Activated CD8-positive, alpha-beta memory T cell treated with anti-CD3 and anti-CD28 coated beads, Interleukin-2, amount 50 U/mL, for 48 hours (primary cell): ENCODE results near the gene CHPT1.
"Not testable (repeated sequence)": the region's sequence is repeated elsewhere in the genome, so short reads cannot be mapped to it uniquely, and the experiment has no call there.

Source experiments
- DNase-seq: peaks from one replicate; pipeline ENCODE4 v3.0.0-alpha.2; 2020

CHPT1 gene

GRCh38 chr12:101697197-101697929 lies at the start of gene CHPT1:
CHPT1 (plus strand) TSS chr12:101697640; CDS start chr12:101697862, 222 bp downstream.
- DNase-seq, result peak; percentile 82

GRCh38 chr12:101647711-101648110 lies 49.7 kb upstream of the CHPT1 start:
- no peak for DNase-seq

GRCh38 chr12:101648195-101648594 lies 49.2 kb upstream of the CHPT1 start:
- no peak for DNase-seq

- no peak for DNase-seq
Observed at GRCh38 chr12:101650346-101651117, 46.9 kb upstream of the CHPT1 start.

GRCh38 chr12:101653030-101653429 lies 44.4 kb upstream of the CHPT1 start:
- DNase-seq, result no peak

- DNase-seq, result no peak
Observed at GRCh38 chr12:101653503-101653902, 43.9 kb upstream of the CHPT1 start.

- DNase-seq, result no peak
Observed at GRCh38 chr12:101654442-101654841, 43.0 kb upstream of the CHPT1 start.

- DNase-seq, result no peak
Observed at GRCh38 chr12:101655393-101655792, 42.0 kb upstream of the CHPT1 start.

- not testable (repeated sequence) for DNase-seq
Observed at GRCh38 chr12:101660662-101661061, 36.8 kb upstream of the CHPT1 start.

- no peak for DNase-seq
Observed at GRCh38 chr12:101663298-101663697, 34.1 kb upstream of the CHPT1 start.

GRCh38 chr12:101664992-101665391 lies 32.4 kb upstream of the CHPT1 start:
- DNase-seq, result no peak

- DNase-seq, result no peak
Observed at GRCh38 chr12:101666052-101666728, 31.2 kb upstream of the CHPT1 start.

GRCh38 chr12:101667591-101667990 lies 29.8 kb upstream of the CHPT1 start:
- no peak for DNase-seq

GRCh38 chr12:101670007-101670671 lies 27.3 kb upstream of the CHPT1 start:
- DNase-seq, result no peak

- DNase-seq, result no peak
Observed at GRCh38 chr12:101671157-101671791, 26.2 kb upstream of the CHPT1 start.

GRCh38 chr12:101671833-101672232 lies 25.6 kb upstream of the CHPT1 start:
- DNase-seq, result no peak

- DNase-seq, result no peak
Observed at GRCh38 chr12:101675555-101675954, 21.9 kb upstream of the CHPT1 start.

- not testable (repeated sequence) for DNase-seq
Observed at GRCh38 chr12:101676497-101676896, 20.9 kb upstream of the CHPT1 start.

GRCh38 chr12:101678081-101678480 lies 19.4 kb upstream of the CHPT1 start:
- no peak for DNase-seq

- DNase-seq, result no peak
Observed at GRCh38 chr12:101680240-101680639, 17.2 kb upstream of the CHPT1 start.

- DNase-seq, result no peak
Observed at GRCh38 chr12:101680647-101681046, 16.8 kb upstream of the CHPT1 start.

- not testable (repeated sequence) for DNase-seq
Observed at GRCh38 chr12:101681627-101682026, 15.8 kb upstream of the CHPT1 start.

- DNase-seq, result no peak
Observed at GRCh38 chr12:101685092-101685491, 12.3 kb upstream of the CHPT1 start.
